Natural killer cell (primary cell): ENCODE data around the gene CACNA1C. TPM values are rescaled to one million over a fixed set of nuclear protein-coding genes. Genes with fewer than 3 reads are reported as not detected.

Experiments
- ATAC-seq, 3 donors: fragments of 150-1000 bp in 2 of 3; fragments of 200-7000 bp in 1 of 3; cut with Tn5 transposase; 1 replicate in 1 of 3; 2 replicates in 2 of 3; pipeline ENCODE4 v1.10.0; 2021; ENCODE audit warnings: mild to moderate bottlenecking in 2 of 3, moderate library complexity in 2 of 3
- DNase-seq, 2 donors: peaks; one replicate each; pipeline versions ENCODE4 v3.0.0 to v3.0.0-alpha.2; 2013 to 2021; ENCODE audit warnings: mixed read lengths in 1 of 2
- H3K27ac ChIP-seq: one replicate; pipeline ENCODE4 v1.5.1; 2013; ENCODE audit warnings: mild to moderate bottlenecking, low read length
- H3K27me3 ChIP-seq: one replicate; pipeline ENCODE4 v1.6.1; 2013; ENCODE audit warnings: low read length; ENCODE audit not compliant: control insufficient read depth, insufficient read depth
- H3K36me3 ChIP-seq: one replicate; pipeline ENCODE4 v1.6.1; 2013; ENCODE audit warnings: low read length; ENCODE audit not compliant: control insufficient read depth, insufficient read depth
- H3K4me1 ChIP-seq: one replicate; pipeline ENCODE4 v1.6.1; 2013; ENCODE audit warnings: low read length; ENCODE audit not compliant: control insufficient read depth, insufficient read depth
- H3K4me3 ChIP-seq: one replicate; pipeline ENCODE4 v1.5.1; 2013; ENCODE audit warnings: low read length
- H3K9me3 ChIP-seq: one replicate; pipeline ENCODE4 v1.6.1; 2013; ENCODE audit warnings: low read length; ENCODE audit not compliant: control insufficient read depth, insufficient read depth
- H3K27ac Mint-ChIP-seq, 2 donors: one replicate each; pipeline ENCODE4 v1.8.0; 2022; ENCODE audit warnings: mild to moderate bottlenecking in 2 of 2, mixed read lengths in 2 of 2, moderate library complexity in 1 of 2
- H3K27me3 Mint-ChIP-seq, 2 donors: one replicate each; pipeline ENCODE4 v1.8.0; 2022; ENCODE audit warnings: low read depth in 2 of 2, mixed read lengths in 2 of 2
- H3K36me3 Mint-ChIP-seq: one replicate; pipeline ENCODE4 v1.8.0; 2022; ENCODE audit warnings: mixed read lengths
- H3K4me1 Mint-ChIP-seq, 2 donors: one replicate each; pipeline ENCODE4 v1.8.0; 2022; ENCODE audit warnings: mixed read lengths in 2 of 2
- H3K4me3 Mint-ChIP-seq: one replicate; pipeline ENCODE4 v1.8.0; 2022; ENCODE audit warnings: mild to moderate bottlenecking, moderate library complexity, mixed read lengths
- H3K9me3 Mint-ChIP-seq, 2 donors: one replicate each; pipeline ENCODE4 v1.8.0; 2022; ENCODE audit warnings: mixed read lengths in 2 of 2
- CTCF ChIP-seq: fragments of 200-600 bp; IDR thresholded peaks from one replicate; pipeline ENCODE4 v1.8.0; 2022; ENCODE audit warnings: antibody characterized with exemption
- WGBS: methylation state at CpG from one replicate; pipeline ENCODE4 v1.1.7; 2013; ENCODE audit warnings: missing lambda C conversion rate; ENCODE audit not compliant: insufficient coverage; 5-methylcytosine and 5-hydroxymethylcytosine counted together
- intact Hi-C: fragments of 100-400 bp; cut with micrococcal nuclease; formaldehyde crosslinking; loops from one replicate; pipeline ENCODE4 v1.14.2; 2022
- total RNA-seq, 4 donors: library from RNA; stranded (reverse); fragments of 120-200 nt in 1 of 4; gene quantifications; one replicate each; pipeline versions ENCODE4 v1.2.3 to v1.2.4, GENCODE V29; 2013 to 2022

The CACNA1C gene
- total RNA-seq, 3 donors from 2014 or later (not counting 1 experiment from before 2014, with no cell fraction given): 0.07 to 0.35 (median 0.08) TPM

GRCh38 chr12:2378835-2379330 is 326.1 kb downstream of the CACNA1C start:
- ATAC-seq (no peak), DNase-seq (no peak)
- Histone ChIP-seq H3K27me3 (no peaks in the 10 kb centered on the region), H3K9me3 (no peaks in the 10 kb centered on the region), H3K36me3 (no peaks in the 10 kb centered on the region), H3K4me1 (peaks cover 29% of the 10 kb centered on the region), H3K4me3 (no peak overlapping the region), H3K27ac (no peak overlapping the region)
- TF ChIP-seq CTCF: no peak
- Mint-ChIP-seq H3K27ac (no peak overlapping the region), H3K9me3 (no peaks in the 10 kb centered on the region), H3K36me3 (no peaks in the 10 kb centered on the region), H3K4me1 (peaks cover 0 to 5% of the 10 kb centered on the region in 2 donors), H3K27me3 (peaks cover 0 to 7% of the 10 kb centered on the region in 2 donors), H3K4me3 (no peak overlapping the region)
- 35% methylated on average over 6 of the region's 7 CpGs for WGBS
- intact Hi-C loops: no loop called here

GRCh38 chr12:2380946-2381345 is 328.2 kb downstream of the CACNA1C start:
- no peak for ATAC-seq
- Mint-ChIP-seq H3K27ac (no peak overlapping the region), H3K4me1 (peaks cover 0 to 5% of the 10 kb centered on the region in 2 donors), H3K27me3 (peaks cover 7% of the 10 kb centered on the region in 2 donors), H3K9me3 (no peaks in the 10 kb centered on the region), H3K36me3 (no peaks in the 10 kb centered on the region), H3K4me3 (no peak overlapping the region)
- TF ChIP-seq CTCF: no peak
- Histone ChIP-seq H3K27ac (no peak overlapping the region), H3K4me1 (peaks cover 29% of the 10 kb centered on the region), H3K4me3 (no peak overlapping the region), H3K27me3 (no peaks in the 10 kb centered on the region), H3K36me3 (no peaks in the 10 kb centered on the region), H3K9me3 (no peaks in the 10 kb centered on the region)
- WGBS: 78% methylated on average over 2 of the region's 2 CpGs
- DNase-seq: no peak
- intact Hi-C loops: no loop called here

- no peak overlapping the region for H3K4me3 Mint-ChIP-seq
- H3K36me3 Mint-ChIP-seq: no peaks in the 10 kb centered on the region
- DNase-seq (no peak), ATAC-seq (no peak)
- H3K27me3 ChIP-seq: no peaks in the 10 kb centered on the region
- intact Hi-C loops: no loop called here
- H3K9me3 ChIP-seq: no peaks in the 10 kb centered on the region
- no peak for TF ChIP-seq CTCF
- no peak overlapping the region for H3K27ac Mint-ChIP-seq
- peaks cover 27% of the 10 kb centered on the region for H3K4me1 ChIP-seq
- peaks cover 7% of the 10 kb centered on the region in 2 donors for H3K27me3 Mint-ChIP-seq
- H3K4me1 Mint-ChIP-seq: peaks cover 0 to 5% of the 10 kb centered on the region in 2 donors
- no peaks in the 10 kb centered on the region for H3K9me3 Mint-ChIP-seq
- H3K27ac ChIP-seq: no peak overlapping the region
- H3K36me3 ChIP-seq: no peaks in the 10 kb centered on the region
- H3K4me3 ChIP-seq: no peak overlapping the region
- 65% methylated on average over 5 of the region's 5 CpGs for WGBS
Measured at GRCh38 chr12:2382370-2383155, 329.8 kb downstream of the CACNA1C start.
